Measurements from ENCODE around the gene HOXB5.

Gene HOXB5

DNA sequence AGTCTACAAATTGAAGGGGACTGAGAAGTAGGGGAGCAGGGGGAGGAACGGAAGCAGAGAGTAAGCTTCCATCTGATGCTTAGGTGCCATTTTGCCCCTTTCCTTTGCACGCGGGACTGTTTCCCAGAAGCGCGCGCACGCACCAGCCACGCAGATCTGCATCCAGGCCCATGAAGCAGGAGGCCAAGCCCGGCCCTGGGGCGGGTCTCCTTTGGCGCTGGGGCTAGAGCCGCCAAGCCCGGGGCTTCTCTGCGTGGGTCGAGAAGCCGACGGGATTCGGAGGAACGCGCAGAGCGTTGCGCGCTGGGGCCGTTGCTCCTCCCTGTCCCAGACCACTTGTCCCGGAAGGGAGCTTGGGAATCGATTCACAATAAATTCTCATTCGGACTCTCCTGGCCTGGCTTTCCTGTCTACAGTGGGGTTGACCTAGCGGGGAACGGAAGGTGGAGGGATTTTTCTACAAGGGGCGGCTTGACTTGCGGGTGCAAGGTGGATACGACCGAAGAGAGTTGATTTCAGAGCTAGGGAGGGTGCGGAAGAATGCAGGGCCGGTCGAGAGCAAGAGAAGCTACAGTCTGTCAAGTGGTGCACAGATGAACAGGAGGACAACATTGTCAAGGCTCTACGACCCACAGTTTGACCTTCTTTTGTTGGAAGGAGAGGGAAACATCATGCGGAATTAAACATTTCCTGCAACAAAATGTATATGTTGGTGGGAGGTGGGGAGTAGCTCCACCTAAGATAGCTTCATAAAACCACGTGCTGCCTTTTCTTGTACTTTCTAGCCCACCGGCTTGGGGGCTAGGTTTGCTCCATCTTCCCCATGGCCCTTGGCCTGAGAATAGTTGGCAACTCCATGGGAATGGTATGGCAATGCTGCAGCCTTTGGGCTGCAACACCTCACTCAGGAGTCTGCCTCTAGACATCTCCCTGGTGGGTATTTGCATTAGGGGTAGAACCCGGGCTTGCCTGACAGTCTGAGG, 28.1 kb upstream of the HOXB5 start:
- Histone ChIP-seq H3K9ac (ENCODE audit: low read length in 2 of 2) (no peak overlapping the region), H3K9me3 (ENCODE audit: control insufficient read depth in 2 of 2, low read length in 2 of 2) (no peaks in the 10 kb centered on the region), H3K27ac (ENCODE audit: low read length) (no peak overlapping the region), H3K36me3 (ENCODE audit: control insufficient read depth in 2 of 2, insufficient read depth in 2 of 2, low read length in 2 of 2) (no peaks in the 10 kb centered on the region), H3K4me3 (ENCODE audit: low read length in 2 of 2) (no peak overlapping the region), H3K27me3 (ENCODE audit: control insufficient read depth in 1 of 2, insufficient read depth in 2 of 2, low read length in 2 of 2) (peaks cover 89 to 96% of the 10 kb centered on the region in 2 donors), H3K4me1 (ENCODE audit: control insufficient read depth, insufficient read depth, low read length) (peaks cover 32% of the 10 kb centered on the region)

DNA sequence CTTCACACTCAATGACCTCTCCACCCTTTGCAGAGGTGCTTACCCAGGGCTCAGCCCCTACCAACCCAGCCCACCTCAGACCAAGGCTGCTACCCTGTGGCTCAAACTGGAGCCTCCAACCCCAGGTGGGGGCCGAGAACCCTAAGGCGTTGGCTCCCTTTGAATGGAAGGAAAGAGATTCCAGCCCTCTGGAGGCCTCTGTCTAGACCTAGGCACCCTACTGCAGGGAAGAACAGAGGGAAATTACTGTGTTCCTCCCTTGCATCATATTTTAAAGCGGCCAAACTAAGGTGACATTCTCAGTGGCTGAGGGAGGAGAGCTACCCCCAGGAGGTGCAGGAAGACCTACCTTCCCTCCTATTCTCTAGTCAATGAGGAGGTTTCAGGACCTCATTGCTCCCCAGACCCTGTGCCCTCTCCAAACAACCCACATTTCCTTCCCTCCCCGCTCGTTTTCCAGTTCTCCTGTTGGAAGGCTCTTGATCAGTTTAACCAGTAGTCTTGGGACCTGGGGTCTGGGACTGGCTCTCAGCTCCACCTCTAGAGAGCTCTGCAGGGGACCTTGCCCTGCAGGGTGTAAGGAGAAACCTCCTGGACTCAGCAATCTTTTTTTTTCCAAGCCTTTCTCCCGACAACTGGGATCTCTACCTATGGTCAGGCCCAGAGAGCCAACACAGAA, 27.0 kb upstream of the HOXB5 start:
- H3K27ac ChIP-seq (ENCODE audit: low read length), result no peak overlapping the region
- no peaks in the 10 kb centered on the region for H3K36me3 ChIP-seq (ENCODE audit: control insufficient read depth in 2 of 2, insufficient read depth in 2 of 2, low read length in 2 of 2)
- no peaks in the 10 kb centered on the region for H3K9me3 ChIP-seq (ENCODE audit: control insufficient read depth in 2 of 2, low read length in 2 of 2)
- H3K4me1 ChIP-seq (ENCODE audit: control insufficient read depth, insufficient read depth, low read length), result peaks cover 21% of the 10 kb centered on the region
- H3K9ac ChIP-seq (ENCODE audit: low read length in 2 of 2), result no peak overlapping the region
- peaks cover 96 to 97% of the 10 kb centered on the region in 2 donors for H3K27me3 ChIP-seq (ENCODE audit: control insufficient read depth in 1 of 2, insufficient read depth in 2 of 2, low read length in 2 of 2)
- no peak overlapping the region for H3K4me3 ChIP-seq (ENCODE audit: low read length in 2 of 2)

DNA sequence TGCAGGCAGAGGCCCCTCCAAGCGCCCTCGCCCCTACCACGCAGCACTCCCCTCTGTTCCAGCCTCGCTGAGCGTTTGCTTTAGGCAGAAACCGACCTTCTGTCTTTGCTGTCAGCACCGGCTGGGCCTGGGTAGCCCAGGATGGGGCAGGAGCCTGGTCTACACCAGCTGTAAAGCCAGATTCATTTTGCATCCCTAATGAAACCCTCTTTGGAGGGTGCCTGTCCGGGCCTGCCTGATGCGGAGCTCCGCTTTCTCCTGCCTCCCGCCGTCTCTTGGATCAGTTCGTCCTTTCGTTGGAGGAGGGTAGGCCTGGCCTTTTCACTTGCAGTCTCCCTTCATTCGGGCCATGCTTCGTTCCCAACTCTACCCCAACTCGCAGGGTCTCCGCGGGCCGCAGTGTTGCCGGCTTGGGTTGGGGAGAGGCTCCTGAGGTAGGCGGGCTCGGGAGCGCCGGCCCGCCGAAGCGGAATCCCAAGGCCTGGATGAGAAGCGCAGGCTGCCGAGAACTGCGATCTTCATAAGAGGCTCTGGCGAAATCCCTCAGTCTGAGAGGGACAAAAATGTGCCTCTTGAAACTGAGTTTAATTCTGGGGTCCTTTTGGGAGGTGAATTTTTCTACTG, 26.4 kb upstream of the HOXB5 start:
- Histone ChIP-seq H3K4me3 (ENCODE audit: low read length in 2 of 2) (no peak overlapping the region), H3K9me3 (ENCODE audit: control insufficient read depth in 2 of 2, low read length in 2 of 2) (no peaks in the 10 kb centered on the region), H3K9ac (ENCODE audit: low read length in 2 of 2) (no peak overlapping the region), H3K36me3 (ENCODE audit: control insufficient read depth in 2 of 2, insufficient read depth in 2 of 2, low read length in 2 of 2) (no peaks in the 10 kb centered on the region), H3K27me3 (ENCODE audit: control insufficient read depth in 1 of 2, insufficient read depth in 2 of 2, low read length in 2 of 2) (peaks cover 97% of the 10 kb centered on the region in 2 donors), H3K4me1 (ENCODE audit: control insufficient read depth, insufficient read depth, low read length) (peaks cover 14% of the 10 kb centered on the region), H3K27ac (ENCODE audit: low read length) (no peak overlapping the region)

DNA sequence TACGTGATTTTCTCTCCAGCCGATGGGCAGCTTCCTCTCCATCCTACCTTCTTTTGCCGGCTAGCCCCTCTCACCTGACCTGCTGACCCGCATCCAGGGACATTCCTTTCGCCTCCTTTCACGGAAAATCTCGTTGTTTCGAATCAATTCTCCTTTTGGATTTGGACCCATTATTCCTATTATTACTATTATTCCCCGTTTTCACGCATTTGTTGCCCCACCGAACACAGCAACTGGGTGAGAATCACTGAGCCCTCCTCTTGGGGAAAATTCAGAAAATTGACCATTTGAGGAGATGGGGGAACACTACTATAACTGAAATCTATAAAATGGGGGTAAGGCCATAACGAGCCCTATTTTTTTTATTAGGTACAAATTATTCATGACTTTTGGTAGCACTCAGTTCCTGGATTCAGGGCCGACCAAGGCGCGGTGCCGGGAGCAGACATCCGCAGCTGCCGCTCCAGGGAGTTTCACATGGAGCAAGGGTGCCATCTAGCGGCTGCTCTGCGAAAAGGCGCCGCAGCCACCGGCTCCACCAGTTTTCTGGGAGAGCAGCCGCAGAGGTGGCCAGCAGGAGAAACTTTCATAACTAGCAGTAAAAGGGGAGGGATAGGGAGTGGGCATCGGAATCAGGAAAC, 24.8 kb upstream of the HOXB5 start:
- H3K9me3 ChIP-seq (ENCODE audit: control insufficient read depth in 2 of 2, low read length in 2 of 2), result no peaks in the 10 kb centered on the region
- no peak overlapping the region for H3K9ac ChIP-seq (ENCODE audit: low read length in 2 of 2)
- H3K4me1 ChIP-seq (ENCODE audit: control insufficient read depth, insufficient read depth, low read length), result peaks cover 20% of the 10 kb centered on the region
- H3K36me3 ChIP-seq (ENCODE audit: control insufficient read depth in 2 of 2, insufficient read depth in 2 of 2, low read length in 2 of 2), result no peaks in the 10 kb centered on the region
- peaks cover 94 to 97% of the 10 kb centered on the region in 2 donors for H3K27me3 ChIP-seq (ENCODE audit: control insufficient read depth in 1 of 2, insufficient read depth in 2 of 2, low read length in 2 of 2)
- no peak overlapping the region for H3K4me3 ChIP-seq (ENCODE audit: low read length in 2 of 2)
- H3K27ac ChIP-seq (ENCODE audit: low read length), result no peak overlapping the region

DNA sequence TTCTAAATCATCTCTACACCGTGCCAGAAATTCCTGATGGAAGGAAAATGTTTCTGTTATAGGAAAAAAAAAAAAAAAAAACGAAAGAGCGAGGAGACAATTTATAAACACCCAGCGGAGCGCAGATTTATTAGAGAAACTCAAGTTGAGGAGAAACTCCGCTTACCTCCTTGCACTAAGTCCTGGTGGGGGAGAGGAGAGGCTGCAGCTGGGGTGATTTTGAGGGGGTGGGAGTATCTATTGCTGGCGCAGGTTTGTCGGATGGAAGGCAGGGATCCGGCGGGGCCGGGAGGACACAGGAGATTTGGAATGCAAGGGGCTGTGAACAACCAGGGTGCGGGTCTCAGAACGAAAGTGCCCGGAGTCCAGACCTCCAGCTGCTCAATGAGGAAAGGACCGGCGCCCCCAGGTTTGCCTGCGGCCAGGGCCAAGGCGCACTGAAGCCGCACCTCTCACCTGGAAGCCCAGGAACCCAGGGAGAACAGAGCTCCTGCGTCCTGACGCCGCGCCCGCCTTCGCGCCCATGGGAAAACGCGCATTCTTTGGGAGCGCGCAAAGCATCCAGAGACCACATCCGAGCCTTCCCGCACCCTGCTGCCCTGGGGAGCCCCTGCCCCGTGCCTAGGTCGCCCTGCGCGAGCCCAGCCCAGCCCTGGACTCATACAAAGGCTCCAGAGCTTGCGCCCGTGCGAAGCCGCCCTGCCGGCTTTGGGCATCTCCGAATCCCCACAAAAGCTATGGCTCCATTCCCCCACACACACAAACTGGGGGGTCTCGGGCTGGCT, 24.1 kb upstream of the HOXB5 start:
- Histone ChIP-seq H3K27me3 (ENCODE audit: control insufficient read depth in 1 of 2, insufficient read depth in 2 of 2, low read length in 2 of 2) (peaks cover 89 to 96% of the 10 kb centered on the region in 2 donors), H3K4me3 (ENCODE audit: low read length in 2 of 2) (no peak overlapping the region), H3K4me1 (ENCODE audit: control insufficient read depth, insufficient read depth, low read length) (peaks cover 21% of the 10 kb centered on the region), H3K36me3 (ENCODE audit: control insufficient read depth in 2 of 2, insufficient read depth in 2 of 2, low read length in 2 of 2) (no peaks in the 10 kb centered on the region), H3K9me3 (ENCODE audit: control insufficient read depth in 2 of 2, low read length in 2 of 2) (no peaks in the 10 kb centered on the region), H3K27ac (ENCODE audit: low read length) (no peak overlapping the region), H3K9ac (ENCODE audit: low read length in 2 of 2) (no peak overlapping the region)

DNA sequence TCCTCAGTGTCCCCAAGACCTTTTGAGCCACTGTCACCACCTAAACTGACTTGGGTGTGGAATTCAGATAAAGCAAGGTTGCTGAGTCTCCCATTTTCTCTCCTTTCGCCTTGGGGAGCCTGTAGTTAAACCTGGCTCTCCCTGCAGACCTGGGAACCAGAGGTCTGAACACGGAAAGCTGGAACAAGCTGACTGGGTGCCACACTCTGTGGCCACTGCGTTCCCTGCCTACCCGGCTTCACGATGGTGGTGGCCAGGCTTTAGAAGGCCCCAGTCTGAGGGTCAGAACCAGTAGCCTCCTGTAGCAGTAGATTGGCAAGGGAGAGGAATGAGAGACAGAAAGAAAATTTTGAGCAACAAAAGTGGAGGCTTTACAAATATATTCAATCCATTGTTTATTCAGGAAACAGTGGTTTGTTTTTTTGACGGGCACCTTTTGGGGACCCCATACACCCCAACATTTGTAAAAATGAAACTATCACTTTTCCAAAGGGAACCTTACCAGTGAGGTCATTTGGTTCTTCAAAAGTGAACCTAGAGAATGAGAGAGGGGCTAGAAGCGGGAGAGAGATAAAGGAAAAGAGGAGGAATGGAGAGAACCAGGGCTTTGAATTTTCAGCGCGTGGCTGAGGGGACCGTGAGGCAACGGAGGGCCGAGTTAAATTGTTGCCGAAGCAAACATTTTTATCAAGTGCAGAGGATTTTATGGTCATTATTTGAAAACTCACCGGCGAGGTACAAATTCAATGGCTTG, 23.3 kb upstream of the HOXB5 start:
- Histone ChIP-seq H3K4me1 (ENCODE audit: control insufficient read depth, insufficient read depth, low read length) (peaks cover 24% of the 10 kb centered on the region), H3K4me3 (ENCODE audit: low read length in 2 of 2) (no peak overlapping the region), H3K9me3 (ENCODE audit: control insufficient read depth in 2 of 2, low read length in 2 of 2) (no peaks in the 10 kb centered on the region), H3K9ac (ENCODE audit: low read length in 2 of 2) (no peak overlapping the region), H3K36me3 (ENCODE audit: control insufficient read depth in 2 of 2, insufficient read depth in 2 of 2, low read length in 2 of 2) (no peaks in the 10 kb centered on the region), H3K27ac (ENCODE audit: low read length) (no peak overlapping the region), H3K27me3 (ENCODE audit: control insufficient read depth in 1 of 2, insufficient read depth in 2 of 2, low read length in 2 of 2) (peaks cover 86 to 98% of the 10 kb centered on the region in 2 donors)

DNA sequence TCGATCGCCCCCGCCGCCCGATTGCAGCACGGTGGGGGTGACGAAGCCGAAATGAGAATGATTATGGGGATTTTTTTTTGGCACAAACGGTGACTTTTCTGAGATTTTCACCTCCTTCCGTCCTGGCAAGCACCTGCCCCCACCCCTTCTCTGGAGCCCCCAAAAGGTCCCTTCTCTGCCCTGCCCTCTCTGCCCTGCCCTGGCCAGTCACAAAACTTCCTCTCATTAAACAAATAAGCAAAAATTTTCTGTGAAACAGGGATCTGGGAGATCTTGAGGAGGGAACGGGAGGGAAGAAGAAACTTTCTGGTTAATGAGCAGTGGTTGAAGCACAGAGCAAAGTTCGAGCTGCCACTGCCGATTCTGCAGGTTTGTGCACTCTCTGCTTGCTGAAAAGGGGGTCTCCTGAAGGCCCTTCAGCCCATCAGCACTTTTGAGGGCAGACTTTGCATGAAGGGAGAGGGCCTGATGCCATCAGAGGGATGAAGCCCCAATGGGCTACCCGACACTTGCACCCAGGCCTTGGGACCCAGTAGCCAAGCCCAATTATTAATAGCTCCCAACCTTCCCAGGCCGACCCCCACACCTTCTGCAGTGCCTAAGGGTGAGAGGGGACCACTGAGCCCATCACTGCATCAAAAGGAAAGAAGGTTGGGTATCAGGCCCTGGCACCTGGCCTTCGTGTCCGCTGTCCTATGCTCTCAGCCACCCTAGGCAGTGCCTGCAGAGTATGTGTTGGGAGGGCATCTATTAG, 22.6 kb upstream of the HOXB5 start:
- Histone ChIP-seq H3K27me3 (ENCODE audit: control insufficient read depth in 1 of 2, insufficient read depth in 2 of 2, low read length in 2 of 2) (peaks cover 86 to 97% of the 10 kb centered on the region in 2 donors), H3K27ac (ENCODE audit: low read length) (no peak overlapping the region), H3K4me3 (ENCODE audit: low read length in 2 of 2) (no peak overlapping the region), H3K4me1 (ENCODE audit: control insufficient read depth, insufficient read depth, low read length) (peaks cover 24% of the 10 kb centered on the region), H3K36me3 (ENCODE audit: control insufficient read depth in 2 of 2, insufficient read depth in 2 of 2, low read length in 2 of 2) (no peaks in the 10 kb centered on the region), H3K9ac (ENCODE audit: low read length in 2 of 2) (no peak overlapping the region), H3K9me3 (ENCODE audit: control insufficient read depth in 2 of 2, low read length in 2 of 2) (no peaks in the 10 kb centered on the region)

DNA sequence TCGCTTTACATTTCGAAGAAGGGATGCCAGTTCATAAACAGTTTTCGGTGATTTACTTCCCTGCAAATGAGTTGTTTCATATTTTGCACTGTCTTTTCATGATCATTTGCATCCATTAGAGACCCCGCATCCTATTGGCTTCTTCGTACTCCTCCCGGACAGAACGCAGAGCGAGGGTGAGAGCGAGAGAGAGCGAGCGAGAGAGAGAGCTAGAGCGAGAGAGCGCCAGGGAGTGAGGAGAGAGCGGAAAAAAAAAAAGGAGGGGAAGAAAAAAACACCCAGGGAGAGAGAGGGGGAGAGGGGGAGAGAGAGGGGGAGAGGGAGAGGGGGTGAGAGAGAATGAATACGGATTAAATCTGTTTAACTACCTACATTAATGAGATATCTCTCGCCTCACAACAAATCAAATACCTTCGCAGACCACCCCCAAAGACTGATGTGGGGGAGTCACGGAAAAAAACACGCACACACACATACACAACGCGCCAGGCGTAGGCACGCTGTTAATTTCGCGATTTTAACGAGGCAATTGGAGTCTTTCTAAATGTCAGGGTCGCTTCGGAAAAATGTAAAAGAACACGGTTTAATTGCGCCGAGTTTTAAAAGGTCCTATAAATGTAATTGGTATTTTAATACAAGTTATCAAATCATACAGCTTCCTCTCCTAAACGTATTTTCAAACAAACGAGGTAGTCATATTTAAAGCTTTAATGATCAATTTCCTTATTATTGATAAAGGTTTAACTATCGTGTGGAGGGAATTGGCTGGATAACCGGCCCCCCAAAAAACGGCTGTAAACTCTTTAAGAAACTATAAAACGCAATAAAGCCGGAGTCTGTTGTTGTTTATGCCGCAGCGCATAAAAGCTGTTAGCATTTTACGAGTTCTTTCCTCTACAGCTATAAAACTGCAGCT, 21.7 kb upstream of the HOXB5 start, which contains the start of gene HOXB8:
Gene HOXB8 (minus strand): TSS at position 246 of the 916 bp plus-strand sequence. CDS start 588 bp downstream, outside the sequence.
- Histone ChIP-seq H3K9ac (ENCODE audit: low read length in 2 of 2) (no peak within 1 kb of the TSS), H3K27ac (ENCODE audit: low read length) (no peak within 1 kb of the TSS), H3K9me3 (ENCODE audit: control insufficient read depth in 2 of 2, low read length in 2 of 2) (no peaks in the 10 kb centered on the region), H3K4me3 (ENCODE audit: low read length in 2 of 2) (peak within 1 kb of the TSS in 1 of 2 donors; percentile 22), H3K27me3 (ENCODE audit: control insufficient read depth in 1 of 2, insufficient read depth in 2 of 2, low read length in 2 of 2) (peaks cover 86 to 97% of the 10 kb centered on the region in 2 donors), H3K36me3 (ENCODE audit: control insufficient read depth in 2 of 2, insufficient read depth in 2 of 2, low read length in 2 of 2) (no peaks in the 10 kb centered on the region), H3K4me1 (ENCODE audit: control insufficient read depth, insufficient read depth, low read length) (peaks cover 32% of the 10 kb centered on the region)

Data from stomach smooth muscle (tissue), 2 donors.